HG03565 (cell line): ENCODE data around the gene BBS12.
A peak's percentile ranks its signal among the peaks of the same experiment; 100 is the strongest.

Experiments used
- ATAC-seq: cut with Tn5 transposase; IDR thresholded peaks from one replicate; pipeline ENCODE4 v1.9.1; 2021; ENCODE audit warnings: mild to moderate bottlenecking, moderate library complexity; ENCODE audit not compliant: unreplicated experiment

Gene BBS12

DNA sequence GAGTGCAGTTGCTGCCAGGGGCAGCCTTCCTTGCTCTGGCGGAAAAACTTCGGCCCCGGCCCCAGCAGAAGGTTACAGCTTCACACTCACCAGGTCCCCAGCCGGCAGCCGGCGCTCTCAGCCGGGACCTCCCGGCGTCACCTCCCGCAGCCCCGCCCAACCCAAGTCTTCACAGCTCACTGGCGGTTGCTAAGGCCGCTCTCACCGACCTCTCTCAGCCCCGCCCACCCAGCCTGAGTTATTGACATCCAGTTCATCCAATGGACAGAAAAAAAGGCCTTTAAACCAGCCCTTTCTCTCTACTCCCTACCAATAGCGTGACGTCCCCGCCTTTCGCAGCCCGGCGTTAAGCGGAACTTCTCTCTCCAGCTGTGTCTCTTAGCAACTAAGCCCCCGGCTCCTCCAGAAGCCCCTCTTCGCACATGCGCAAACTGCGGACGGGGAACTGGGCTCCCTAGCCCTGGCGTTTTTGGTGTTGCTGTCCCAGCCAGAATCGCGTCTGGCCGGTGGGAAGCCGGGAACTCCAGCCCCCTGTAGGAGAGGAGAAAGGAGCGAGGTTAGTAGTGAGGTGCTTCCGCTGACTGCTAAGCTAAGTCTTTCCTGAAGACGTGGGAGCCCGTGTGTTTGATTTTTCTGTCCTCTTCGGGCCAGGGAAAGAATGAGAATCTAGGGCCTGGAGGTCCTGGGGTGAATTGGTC is at the start of gene BBS12:
BBS12 (plus strand) TSS at position 376 of the 698 bp plus-strand sequence. CDS start 9,189 bp downstream, outside the sequence.
- ATAC-seq: peak; percentile 99

DNA sequence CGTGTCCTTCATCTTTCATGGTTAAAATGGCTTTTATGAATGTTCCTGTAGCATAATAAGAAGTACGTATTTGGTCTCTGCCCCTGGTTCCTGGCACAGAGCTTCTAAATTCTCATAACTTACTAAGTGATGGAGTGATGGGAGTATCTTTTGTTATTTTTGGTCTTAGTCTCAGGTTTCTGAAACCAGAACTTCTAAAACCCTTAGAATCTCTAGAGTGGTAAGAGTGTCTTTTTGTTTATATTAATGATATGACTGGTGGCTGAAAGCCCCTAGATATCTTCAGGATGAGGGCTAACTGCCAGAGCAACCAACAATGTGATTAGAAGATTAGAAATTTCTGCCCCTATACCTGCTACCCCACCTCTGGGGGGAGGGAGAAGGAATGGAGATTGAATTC is 45.8 kb upstream of the BBS12 start:
- no peak for ATAC-seq

DNA sequence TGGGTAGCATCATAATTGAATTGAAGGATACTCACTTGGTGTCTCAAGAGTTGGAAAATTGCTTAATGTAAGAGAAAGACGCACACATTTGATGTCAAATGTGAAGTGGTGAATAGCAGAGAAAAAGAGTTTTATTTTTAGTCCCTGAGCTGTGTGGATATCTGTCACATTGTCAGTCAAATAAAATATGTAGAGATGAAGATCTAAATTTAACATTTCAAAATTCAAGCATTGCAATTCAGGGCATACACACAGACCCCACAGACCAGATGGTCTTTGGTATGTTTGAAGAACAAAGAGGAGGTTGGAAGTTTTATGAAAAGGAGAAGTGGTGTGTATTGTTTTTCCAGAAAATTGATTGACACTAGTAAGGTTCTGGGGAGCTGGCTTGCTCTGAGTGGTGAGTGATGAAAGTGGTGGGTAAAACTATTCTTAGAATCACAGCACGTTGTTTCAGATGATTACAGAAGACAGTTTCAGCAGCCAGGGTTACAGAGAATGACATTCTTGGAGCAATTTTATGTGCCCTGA is 44.9 kb upstream of the BBS12 start:
- ATAC-seq: peak; percentile 30

DNA sequence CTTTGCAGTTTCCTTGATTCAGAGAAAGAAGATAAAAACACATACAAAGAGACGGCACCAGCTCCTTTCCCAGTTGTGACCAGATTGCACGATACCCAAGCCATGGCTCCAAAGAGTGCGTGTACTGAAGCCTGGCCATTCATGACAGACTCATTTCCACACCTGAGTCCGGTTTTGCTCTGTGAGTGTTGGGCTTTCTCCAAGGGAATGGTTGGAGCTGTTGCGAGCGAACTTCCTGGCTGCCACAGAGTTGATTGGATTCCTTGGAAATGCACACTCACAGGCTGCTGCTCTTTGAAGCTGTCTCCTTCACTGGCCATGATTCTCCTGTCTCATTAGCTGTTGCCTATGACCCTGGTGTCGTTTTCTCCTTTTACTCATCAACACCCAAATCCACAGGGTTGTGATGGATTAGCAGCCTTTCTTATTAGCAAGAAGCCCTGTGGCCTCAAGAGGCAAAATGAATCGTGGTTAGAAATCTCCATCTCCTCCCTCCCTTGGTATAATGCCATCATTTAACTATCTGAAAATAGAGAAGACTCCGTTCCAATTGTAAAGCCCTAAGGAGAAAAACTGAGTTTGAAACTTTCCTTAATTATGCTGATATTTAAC is 43.9 kb upstream of the BBS12 start:
- ATAC-seq: no peak

DNA sequence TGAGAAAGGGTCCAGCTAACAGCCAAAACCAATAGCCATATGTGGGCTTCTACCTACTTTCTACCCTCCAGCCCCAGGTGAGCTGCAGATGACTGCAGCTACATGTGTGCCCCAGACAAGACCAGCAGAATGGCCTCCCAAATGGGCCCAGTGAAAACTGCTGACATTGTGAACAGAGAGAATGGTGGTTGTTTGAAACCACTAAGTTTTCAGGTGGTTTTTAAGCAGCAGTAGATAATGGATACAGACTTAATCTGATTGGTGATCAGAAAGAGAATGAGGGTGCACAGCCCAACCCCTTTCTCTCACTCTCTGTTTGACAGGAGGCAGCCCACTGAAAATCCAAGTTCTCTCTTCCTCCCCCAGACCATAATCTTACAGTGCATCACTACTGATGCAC is 42.5 kb upstream of the BBS12 start:
- ATAC-seq: peak; percentile 88

DNA sequence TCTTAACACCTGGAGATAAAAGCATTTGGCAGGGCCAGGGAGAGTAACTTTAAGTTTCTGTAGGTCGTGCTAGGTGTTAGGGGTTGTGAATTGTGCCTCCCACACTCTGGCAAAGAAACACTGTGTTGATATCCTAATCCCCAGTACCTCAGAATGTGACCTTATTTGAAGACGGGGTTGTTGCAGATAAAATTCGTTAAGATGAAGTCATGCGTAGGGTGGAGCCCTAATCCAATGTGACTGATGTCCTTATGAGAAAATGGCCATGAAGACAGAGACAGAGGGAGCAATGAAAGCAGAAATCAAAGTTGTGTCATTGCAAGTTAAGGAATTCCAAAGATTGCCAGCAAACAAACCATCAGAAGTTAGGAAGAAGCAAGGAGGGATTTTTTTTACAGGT is 40.5 kb upstream of the BBS12 start:
- ATAC-seq: no peak

DNA sequence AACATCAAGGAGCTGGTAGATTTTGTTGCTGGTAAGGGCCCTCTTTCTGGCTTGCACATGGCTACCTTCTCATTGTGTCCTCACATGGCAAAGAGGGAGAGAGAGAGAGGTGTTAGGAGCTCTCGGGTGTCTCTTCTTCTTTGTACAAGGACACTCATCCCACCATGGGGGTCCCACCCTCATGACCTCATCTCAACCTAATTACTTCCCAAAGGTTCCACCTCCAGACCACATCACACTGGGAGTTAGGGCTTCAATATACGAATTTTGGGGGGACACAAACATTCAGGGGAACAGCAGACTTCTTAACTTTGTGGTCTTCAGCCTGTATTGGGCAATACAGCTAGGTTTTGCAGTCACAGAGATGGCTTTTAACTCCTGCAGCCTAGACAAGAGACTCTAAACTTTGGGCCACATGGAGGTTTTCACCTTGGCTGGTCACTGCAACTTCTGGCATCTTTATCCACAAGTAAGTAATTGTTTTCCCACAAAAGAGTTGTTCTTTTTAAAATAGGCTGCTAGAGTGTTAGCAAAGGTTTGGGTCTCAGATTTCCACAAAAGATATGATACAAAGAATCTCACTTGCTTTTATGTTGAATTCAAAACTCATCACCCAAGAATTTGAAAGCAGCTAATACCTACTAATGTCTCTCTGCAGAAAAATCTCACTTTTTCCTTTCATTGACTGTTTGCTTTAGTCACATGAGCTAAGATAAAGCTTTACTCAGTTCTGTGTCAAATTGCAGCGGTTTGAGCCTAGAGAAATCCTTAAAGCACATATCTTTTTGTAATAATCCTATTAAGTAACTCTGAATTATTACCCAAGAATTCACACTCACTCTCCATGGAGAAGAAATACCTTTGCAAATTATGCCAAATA is 39.6 kb upstream of the BBS12 start:
- ATAC-seq: no peak

DNA sequence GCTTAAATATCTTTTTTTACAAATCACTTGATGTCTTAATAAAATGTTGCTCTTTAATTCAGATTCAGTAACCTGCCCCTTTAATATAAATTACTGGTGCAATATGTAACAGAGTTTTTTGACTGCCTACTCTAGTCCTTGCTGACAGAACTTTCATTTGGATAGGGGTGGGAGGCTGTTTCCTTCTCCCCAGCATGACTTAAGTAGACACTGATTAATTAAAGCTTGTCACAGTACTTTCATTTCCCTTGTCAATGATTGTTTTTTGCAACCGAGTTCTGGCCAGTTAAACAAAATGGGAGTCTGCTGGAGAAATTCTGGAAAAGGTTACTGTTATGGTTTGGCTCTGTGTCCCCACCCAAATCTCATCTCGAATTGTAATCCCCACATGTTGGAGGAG is 37.3 kb upstream of the BBS12 start:
- ATAC-seq: no peak

DNA sequence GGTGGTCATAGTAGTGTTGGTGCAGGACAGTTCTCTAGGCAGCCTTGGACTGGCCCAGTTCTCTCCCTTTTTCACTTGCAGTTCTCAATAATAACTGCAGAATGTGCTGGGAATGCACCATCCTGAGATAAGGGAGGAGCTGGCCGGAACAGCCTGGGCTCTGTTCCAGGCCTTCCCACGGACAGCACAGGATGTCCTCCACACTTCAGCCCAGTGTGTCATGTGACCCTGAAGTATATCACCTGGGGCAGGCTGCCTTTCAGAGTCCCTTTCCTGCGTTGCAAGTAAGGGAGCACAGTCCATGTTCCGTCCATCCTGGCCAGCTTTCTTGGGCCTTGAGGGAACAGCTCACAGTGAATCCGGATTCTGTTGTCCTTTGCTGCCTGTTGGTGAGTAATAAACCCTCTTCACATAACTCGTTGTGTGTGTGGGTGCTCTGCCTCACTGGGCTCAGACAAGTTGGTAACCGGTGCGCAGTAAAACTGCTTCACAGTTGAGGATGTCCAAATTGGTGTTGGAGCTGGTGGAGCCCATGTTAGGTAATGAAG is 32.3 kb upstream of the BBS12 start:
- ATAC-seq: no peak

DNA sequence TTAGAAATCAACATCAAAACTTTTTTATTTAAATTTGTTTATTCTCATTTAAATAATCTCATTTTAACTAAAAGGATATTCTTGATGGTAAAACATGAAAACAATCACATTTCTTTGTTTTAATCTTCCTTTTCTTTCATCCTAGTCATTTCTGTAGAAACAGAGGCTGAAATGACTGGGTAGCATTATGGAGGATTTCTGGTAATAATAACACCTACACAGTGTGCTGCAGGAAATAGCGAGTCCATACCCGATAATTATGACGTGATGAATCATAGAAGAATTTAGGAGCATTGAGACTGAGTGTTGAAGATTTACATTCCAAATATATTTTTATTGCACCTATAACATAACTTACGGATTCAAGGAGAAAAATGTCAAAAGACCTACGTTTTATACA is 31.4 kb upstream of the BBS12 start:
- ATAC-seq: peak; percentile 52

DNA sequence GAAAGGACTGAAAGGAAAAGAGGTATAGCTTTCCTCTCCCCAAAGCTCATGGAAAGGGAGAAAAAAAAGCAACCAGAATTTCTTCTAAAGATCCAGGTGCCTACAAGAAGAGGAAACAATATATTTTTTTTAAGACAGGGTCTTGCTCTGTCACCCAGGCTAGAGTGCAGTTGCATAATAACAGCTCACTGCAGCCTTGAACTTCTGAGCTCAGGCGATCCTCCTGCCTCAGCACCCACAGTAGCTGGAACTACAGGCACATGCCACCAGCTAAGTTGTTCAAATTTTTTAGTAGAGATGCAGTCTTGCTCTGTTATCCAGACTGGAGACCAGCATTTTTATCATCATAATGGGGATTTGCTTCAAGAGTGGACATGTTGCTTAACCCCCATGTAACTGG is 30.5 kb upstream of the BBS12 start:
- ATAC-seq: no peak

DNA sequence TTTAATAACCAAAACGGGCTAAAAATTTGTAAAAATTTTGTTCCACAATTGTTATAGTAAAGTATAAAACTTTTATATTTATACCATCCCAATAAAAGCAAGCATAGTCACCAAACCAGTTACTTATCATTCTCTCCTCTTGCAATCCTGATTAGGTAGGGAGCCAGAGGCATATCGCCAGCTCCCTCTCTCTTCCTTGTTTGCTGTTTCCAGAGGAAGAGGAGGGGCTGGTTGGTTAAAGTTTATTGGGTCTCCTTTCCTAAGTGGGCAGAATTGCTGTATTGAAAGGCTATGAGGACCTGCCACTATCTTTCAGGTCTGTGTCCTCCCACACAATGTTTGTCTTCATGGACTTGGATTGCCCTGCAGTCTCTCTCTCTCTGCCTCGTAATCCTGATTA is 29.6 kb upstream of the BBS12 start:
- ATAC-seq: no peak

DNA sequence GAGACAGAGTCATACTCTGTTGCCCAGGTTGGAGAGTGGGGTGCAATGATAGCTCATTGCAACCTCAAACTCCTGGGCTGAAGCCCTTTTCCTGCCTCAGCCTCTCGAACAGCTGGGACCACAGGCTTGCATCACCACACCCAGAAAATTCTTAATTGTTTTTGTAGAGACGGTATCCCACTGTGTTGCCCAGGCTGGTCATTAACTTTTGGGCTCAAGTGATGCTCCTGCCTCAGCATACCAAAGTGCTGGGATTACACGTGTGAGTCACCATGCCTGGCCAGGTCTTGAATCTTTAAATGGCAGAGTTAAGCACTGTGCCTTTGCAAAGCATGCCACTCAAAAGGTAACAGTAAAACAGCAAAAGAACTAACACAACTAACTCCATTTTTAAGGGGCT is 28.6 kb upstream of the BBS12 start:
- no peak for ATAC-seq

DNA sequence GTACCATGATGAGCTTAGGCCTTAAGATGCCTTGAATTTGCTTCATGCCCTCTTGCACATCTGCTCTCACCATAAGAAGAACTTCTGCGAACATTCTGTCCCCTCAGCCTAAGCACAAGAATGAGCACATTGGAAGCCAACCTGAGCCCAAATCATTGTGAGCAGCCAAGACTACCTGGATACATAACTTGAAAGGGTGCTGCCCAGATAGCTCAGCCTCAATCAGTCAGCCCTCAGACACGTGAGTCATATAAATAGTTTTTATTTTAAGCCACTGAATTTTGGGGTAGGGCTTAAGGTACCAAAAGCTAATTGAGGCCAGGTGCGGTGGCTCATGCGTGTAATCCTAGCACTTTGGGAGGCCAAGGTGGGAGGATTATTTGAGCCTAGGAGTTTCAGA is 27.5 kb upstream of the BBS12 start:
- no peak for ATAC-seq

DNA sequence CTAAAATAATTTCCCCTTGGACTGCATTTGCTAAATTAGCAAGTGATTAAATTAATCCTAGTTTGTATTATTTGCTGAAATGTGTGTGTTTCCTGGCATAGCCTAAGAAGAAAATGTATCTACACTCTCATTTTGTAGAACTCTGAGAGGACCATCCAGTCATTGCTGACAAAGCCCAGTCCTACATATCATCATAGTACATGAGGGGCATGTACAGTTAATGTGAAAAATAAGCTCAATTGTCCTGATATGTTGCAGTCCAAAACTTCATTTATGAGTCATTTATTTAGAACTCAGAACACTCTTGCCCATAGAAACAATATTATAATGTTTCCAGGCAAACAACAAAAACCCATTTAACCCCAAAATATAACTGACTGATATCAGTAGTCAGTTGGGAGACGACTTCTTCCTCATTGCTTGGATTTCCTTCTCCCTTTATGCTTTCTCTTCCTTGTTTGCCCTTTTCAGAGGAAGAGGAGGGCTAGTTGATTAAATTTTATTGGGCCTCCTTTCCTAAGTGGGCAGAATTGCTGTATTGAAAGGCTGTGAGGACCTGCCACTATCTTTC is 26.9 kb upstream of the BBS12 start:
- no peak for ATAC-seq

DNA sequence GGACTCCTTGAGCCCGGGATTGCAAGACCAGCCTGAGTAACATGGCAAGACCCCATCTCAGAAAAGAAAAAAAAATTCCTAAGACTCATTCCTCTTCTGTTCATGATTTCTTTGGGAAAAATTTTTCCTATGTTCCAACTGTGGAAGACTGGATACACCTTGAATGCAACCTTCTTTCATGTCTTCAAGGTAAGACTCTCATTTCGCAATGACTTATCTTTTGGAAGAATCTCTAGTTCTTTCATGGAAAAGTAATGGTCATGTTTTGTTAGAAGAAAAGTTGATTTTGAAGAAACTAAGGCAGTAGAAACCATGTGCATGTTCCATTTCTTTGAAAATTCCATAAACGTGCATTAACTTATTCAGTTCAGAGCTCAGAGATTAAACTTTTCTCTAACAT is 26.0 kb upstream of the BBS12 start:
- no peak for ATAC-seq

DNA sequence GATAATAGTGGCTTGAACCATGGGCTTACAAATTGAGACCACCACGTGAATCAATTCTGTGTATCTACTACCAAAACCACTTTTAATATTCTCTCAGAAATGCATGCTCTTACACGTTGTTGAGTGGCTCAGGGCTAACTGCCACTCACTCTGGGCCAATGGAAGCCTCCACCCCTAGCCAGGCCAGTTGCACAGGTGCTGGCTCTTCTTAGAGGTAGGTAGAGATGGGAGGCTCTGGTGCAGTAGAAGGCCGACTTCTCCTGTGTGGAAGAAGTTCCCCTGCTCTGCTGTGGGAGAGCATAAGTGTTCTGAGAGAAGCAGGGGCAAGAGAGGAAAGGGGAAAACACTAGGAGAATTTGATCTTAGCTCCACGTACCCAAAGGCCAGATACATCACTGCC is 25.0 kb upstream of the BBS12 start:
- ATAC-seq: no peak

DNA sequence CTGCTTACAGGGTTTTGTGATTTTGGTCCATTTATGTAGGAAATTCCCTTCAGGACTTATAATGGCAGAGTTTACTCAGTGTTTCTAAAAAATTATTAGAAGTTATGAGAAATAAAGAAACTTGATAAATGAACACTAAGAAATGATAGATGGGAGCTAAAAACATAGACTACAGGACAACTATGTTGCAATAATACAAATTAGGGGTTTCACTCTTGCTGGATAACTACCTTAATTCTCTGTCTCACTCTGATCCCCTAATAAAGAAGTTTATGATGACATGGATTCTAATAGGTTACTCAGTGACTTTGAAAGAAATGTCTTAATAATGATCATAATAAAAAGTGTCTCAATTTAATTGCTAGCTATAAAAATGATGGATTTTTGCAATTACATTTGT is 23.3 kb upstream of the BBS12 start:
- no peak for ATAC-seq

DNA sequence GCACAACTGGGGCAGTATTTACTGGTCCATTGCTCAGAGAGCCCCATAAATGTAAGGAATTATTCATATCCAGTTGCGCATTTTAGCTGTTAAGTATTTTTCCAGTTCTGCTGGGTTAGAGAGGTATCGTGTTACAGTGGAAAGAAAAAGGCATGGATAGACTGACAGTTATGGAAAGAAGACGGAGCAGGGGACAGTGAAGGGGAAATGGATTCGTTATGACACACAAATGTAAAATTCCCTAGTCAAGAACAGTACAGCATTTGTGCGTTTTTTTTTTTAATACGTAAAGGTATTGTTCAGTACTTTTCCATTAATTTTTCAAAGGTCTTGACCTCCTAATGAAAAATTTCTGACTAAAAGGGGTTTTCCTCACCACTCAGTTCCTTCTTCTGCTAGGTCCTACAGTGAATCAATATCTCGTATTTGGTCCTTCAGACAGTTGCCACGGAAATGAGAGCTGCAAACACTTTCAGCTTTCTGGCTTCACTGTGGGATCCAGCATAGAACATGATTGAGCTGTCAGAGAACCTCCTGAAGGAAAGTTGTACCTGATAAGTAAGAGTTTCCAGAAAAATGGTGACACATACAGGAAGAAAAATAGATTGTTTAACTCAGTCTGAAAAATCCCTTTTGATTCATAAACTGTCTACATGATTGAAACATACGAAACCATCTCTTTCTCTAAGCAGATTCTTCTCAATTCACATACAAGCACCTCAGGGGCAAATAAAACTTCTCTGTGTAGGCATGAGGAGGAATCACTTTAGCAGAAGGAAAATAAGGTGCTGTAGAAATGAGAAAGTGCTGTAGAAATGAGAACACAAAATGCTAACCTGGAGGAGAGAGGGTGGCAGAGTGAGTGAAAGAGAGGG is 21.8 kb upstream of the BBS12 start:
- ATAC-seq: no peak

DNA sequence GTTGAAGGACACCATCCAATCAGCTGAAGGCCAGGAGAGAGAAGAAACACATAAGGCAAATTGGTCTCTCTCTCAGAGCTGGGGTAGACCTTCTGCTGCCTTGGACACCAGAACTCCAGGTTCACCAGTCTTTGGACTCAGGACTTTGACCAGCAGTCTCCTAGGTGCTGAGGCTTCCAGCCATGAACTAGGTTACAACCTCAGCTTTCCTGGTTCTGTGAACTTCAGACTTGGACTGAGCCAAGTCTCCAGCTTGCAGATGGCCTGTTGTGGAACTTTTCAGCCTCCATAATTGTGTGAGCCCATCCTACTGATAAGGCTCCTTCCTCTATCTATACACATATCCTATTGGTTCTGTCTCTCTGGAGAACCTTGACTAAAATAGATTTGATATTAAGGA is 20.6 kb upstream of the BBS12 start:
- no peak for ATAC-seq
